HEK293T (cell line): Measurements from ENCODE around the gene ANKRD11.

Experiments used
- ARNT ChIP-seq: fragments of 450-650 bp; IDR thresholded peaks from 2 replicates; pipeline ENCODE4 v1.6.1; 2017; ENCODE audit warnings: mild to moderate bottlenecking
- ELF4 ChIP-seq: fragments of 450-650 bp; IDR thresholded peaks from 2 replicates; pipeline ENCODE4 v1.6.1; 2017; ENCODE audit warnings: antibody characterized with exemption
- FOXM1 ChIP-seq: fragments of 450-650 bp; IDR thresholded peaks from 2 replicates; pipeline ENCODE4 v1.6.1; 2017; ENCODE audit warnings: mild to moderate bottlenecking, borderline replicate concordance
- L3MBTL2 ChIP-seq: fragments of 450-650 bp; conservative IDR thresholded peaks from 2 replicates; pipeline ENCODE4 v1.6.1; 2016; ENCODE audit warnings: mild to moderate bottlenecking
- LEF1 ChIP-seq: fragments of 450-650 bp; IDR thresholded peaks from 2 replicates; pipeline ENCODE4 v1.6.1; 2017; ENCODE audit warnings: mild to moderate bottlenecking, borderline replicate concordance
- SUZ12 ChIP-seq: fragments of 450-650 bp; IDR thresholded peaks from 2 replicates; pipeline ENCODE4 v1.6.1; 2016; ENCODE audit warnings: mild to moderate bottlenecking
- ZNF384 ChIP-seq: fragments of 450-650 bp; IDR thresholded peaks from 2 replicates; pipeline ENCODE4 v1.6.1; 2016

DNA sequence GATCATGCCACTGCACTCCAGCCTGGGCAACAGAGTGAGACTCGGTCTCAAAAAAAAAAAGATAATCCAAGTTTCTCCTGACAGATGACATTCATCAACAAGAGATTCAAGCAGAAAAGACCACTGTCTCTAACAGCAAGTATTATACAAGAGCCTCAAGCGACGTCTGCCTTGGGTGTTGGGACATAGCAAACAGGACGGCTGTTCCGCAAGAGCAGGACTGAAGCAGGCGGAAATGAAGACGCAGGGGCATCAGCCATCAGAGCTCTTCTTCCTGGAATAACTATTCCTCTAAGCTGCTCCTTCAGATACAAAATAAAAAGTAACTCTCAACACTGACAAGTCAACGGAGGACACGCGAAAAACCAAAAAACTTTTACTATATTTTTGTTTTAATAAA lies 54.0 kb downstream of the ANKRD11 start:
- TF ChIP-seq SUZ12 (no peak), LEF1 (no peak), L3MBTL2 (no peak), FOXM1 (no peak), ELF4 (no peak), ARNT (no peak), ZNF384 (no peak)
